RPMI7951 (cell line): Measurements from ENCODE around the gene SMG6. TPM values are rescaled to one million over a fixed set of nuclear protein-coding genes. Genes with fewer than 3 reads are reported as not detected.
A peak's percentile ranks its signal among the peaks of the same experiment; 100 is the strongest.

Experiments
- DNase-seq: peaks from one replicate; pipeline ENCODE4 v3.0.0-alpha.2; 2012; ENCODE audit warnings: low read depth
- total RNA-seq: library from RNA; depleted of rRNA; stranded (reverse); fragments of >200 nt; shearing (Covaris generic); gene quantifications from 2 replicates; pipeline ENCODE4 v1.2.3, GENCODE V29; 2014

The SMG6 gene
- total RNA-seq, 1 experiment from 2014 or later: 26.1 TPM

DNA sequence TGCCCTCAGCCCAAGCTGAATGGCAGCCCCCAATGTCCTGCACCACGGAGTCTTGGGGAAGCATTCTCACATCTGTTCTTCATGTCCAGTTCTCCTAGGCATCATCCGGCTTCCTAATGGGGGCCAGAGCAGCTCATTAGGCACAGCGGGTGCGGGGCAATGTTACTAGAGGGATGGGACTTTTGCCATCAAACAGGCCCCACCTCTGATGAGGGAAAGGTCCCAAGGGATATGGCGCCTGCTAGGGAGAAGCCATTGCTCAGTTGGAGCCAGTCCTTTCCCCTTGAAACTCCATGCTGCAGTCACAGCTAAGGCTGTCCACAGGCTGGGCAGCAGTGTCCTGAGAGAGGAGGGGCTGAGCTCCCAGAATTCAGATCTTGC, 275.4 kb downstream of the SMG6 start:
- no peak for DNase-seq

DNA sequence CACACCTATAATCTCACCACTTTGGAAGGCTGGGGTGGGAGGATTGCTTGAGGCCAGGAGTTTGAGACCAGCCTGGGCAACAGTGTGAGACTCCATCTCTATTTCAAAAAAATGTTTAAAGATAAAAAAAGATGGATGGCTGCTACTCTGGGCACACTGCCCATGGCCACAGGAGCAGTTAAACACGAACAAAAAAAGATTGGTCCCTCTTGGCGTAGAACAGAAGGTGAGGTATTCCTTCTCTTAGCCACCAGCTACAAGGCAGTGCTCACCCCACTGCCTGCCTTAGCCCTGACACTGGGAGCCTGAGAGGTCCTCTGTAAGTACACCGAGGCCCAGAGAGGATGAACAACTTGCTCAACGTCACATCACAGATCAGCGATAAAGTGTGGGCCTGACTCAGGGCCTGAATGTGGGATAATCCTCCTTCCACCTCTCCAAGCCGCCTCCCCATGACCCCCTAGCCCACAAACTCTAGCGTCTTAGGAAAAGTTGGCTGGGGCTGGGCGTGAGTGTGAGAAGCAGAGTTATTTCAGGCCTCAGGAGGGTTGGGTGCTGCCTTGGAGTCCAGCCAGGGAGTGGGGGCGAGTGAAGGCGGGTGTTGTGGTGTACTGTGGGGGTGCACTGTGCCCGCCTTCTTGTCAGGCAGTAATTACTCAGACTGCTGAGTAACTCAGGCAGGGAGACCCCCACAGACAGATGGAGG, 275.9 kb downstream of the SMG6 start:
- DNase-seq: no peak

DNA sequence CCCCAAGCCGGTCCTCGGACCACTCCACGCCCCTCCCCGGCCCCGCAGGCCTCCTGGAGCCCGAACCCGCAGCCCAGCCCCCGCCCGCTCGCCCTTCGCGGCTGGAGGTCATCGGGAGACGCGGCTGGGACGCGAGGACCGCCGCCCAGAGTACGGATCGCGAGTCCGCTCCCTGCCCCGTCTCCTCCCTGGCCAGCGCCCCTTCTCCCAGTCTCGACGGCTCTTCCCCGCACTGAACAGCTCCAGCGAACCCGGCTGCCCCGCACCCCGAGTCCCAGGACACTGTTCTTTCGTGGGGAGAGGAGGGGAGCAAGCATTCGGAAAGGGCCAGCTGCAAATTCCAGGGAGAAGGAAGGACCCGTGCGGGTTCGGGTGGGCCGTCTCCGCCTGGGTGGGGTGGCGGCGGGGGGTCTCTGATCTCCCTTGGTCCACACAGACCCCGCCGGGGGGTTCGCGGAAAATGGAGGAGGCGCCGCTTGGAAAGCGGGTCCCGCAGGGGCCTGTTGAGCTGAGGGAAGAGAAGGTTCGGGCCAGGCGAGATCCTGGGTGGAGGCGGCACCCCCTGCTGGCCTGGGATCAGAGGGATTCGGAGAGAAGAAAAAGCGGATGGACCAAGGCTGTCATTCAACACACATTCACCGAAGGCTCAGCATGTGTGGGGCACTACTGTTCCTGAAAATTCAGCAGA, 277.8 kb downstream of the SMG6 start:
- DNase-seq: peak; percentile 73

DNA sequence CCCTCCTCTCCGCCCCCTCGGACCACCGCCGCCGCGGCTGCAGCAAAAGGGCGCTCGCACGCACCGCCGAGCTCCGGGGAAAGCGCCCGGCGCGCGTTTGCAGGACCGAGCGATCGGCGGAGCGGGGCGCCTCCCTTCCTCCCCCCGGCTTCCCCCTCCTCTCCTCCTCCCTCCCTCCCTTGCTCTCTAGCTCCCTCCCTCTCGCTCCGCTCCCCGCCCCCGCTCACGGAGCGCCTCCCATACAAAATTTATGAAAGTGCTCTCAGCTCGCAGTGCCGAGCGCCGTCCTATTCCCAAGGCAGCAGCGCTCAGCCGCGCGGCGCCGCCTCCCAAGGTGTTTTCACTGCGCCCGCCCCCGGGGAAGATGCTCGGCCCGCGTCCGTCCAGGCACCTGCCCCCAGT, 278.4 kb downstream of the SMG6 start, which contains the start of gene RTN4RL1:
Gene RTN4RL1 (minus strand): TSS at position 115 of the 402 bp plus-strand sequence. CDS start 469 bp downstream, outside the sequence.
- DNase-seq: peak; percentile 84

DNA sequence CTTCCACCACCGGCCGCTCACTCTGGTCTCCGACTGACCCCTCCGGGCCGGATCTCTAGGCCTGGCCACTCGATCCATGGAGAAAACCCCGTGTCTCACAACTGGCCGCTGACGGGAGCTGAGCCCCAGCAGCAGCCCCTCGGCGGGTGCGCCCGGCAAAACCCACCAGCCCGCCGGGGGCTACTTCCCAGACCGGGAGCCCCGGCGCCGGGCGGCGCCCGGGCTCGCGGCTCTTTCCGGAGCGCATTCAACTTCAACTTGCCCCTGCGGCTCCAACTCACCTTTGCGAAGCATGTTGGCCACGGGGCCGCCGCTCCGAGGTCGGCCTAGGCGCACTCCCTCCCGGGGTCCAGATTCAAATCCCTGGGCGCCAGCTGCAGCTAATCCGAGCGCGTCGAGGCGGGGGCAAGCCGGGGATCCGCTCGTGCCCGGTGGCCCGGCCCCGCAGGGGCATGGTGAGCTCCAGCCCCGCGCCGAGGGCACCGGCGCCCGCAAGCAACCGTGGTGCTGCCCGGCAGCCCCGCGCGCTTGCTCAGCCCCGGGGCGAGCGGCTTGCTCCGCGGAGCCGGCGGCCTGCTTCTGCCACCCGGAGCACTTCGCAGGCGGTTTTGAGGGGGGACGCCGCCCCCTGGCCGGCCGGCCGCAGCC, 278.9 kb downstream of the SMG6 start:
- no peak for DNase-seq

DNA sequence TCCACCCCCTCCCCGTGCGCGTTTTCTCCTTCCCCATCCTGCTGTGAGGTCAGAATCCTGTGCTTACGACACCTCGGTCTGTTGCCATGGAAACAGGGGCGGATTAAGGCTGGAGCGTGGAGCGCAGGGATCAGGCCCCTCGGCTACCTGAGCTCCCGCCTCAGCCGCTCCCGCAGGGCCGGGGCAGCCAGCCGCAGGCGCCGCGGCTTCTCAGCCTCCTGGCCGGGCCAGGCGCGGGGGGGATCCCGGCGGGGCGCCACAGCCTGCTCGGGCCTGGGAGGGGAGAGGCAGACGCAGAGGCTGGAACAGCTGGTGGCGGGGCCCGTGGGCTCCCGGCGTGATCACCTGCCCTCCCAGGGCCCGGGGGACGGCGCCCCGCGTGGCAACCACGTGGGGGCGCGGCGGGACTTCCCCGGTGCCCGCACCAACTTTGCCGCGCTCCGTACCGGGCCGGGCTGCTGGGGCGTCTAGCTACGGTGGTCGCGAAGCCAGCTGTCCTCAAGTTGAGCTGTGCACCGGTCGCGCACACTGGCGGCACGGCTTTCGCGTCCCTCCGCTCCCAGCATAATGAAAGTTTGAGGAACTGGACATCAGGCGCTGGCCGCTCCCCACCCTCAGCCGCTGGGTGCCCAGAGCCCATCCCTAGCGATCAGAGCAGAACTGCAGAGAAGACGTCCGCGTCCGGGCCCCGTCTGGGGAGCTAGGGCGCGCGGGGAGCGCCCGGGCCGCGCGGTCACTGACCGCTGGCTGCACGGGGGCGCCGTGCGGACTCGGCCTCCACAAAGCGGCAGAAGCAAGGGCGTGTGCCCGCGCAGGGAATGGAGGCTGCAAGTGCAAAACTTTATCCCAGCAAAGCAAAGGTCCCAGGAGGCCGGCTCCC, 279.7 kb downstream of the SMG6 start:
- DNase-seq: peak; percentile 61

DNA sequence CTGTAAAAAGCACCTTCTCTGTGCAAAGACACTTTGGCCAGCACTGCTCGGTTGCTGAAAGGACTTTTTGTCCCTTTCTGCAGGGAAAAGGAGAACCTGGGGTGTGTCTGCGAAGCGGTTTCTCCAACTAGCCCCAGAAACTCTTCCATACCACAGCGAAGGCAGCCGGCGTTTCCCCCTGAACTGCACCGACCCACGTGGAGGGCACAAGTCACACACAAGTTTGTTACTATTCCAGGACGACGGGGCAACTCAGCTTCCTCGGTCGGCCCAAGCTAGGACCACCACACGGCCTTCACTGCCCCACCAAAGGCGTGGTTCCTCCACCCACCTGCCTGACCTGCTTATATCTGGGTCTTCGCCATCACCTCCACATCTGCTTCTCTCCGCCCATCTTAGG, 280.3 kb downstream of the SMG6 start:
- DNase-seq: no peak

DNA sequence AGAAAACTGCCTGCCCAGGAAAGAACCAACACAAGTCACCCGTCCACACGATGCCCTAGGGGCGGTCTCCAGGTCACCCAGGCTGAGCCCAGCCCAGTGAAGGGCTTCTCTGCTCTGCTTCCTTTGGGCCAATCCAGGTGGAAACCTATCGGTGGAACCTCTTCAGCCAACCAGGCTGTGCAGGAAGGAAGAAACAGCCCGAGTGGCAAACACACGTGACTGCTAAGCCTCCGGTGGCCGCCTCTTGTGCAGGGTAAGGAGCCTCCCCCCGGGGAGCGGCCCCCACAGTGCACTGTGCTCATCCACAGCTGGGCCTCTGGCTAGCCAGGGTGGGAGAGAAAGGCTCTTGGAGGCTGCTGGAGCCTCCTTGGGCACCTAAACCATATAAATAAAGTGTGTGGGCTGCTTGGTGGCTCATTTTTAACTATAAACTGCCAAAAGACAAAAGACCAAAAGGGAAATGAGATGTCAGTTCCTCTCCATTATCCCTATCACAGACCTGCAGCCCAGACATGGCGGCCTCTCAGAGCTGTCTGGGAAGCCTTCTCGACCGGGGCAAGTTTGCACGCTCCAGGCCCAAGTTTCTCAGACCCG, 280.8 kb downstream of the SMG6 start:
- DNase-seq: no peak

DNA sequence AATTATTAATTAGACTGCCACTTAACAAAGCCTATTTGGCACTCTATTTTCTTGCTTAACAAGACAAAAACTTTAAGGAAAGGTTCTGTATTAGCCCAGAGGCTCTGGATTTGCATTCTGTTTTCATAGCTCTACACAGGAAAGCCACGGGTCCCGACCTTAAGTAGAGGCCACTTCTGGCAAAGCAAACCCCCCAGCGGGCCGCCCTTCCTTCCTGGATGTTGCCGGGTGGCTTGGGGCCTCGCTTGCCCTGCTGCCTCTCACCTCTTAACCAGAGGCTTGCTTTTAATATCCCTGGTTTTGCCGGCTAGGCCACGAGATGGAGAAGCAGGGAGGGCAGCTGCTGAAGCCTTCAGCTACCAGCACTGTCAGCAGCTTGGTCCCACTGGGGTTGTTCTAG, 282.9 kb downstream of the SMG6 start:
- DNase-seq: no peak

DNA sequence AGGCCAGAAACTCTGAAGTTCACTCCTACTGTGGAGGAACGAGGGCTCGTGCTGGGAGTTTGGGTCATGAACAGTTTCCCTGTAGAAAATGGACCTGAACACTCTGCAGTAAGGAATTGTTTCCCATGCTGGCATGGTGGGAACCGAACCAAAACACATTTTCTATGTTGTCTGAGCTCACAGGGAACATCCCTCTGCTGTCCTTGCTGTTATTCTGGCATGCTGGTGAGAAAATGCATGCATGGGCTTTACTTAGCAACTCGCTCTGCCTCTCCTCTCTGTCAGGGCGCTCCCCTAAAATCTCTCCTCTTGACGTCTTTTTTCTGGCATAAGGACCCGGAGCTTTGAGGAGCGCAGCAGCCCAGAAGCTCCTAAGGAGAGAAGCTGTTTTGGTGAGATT, 283.9 kb downstream of the SMG6 start:
- no peak for DNase-seq

DNA sequence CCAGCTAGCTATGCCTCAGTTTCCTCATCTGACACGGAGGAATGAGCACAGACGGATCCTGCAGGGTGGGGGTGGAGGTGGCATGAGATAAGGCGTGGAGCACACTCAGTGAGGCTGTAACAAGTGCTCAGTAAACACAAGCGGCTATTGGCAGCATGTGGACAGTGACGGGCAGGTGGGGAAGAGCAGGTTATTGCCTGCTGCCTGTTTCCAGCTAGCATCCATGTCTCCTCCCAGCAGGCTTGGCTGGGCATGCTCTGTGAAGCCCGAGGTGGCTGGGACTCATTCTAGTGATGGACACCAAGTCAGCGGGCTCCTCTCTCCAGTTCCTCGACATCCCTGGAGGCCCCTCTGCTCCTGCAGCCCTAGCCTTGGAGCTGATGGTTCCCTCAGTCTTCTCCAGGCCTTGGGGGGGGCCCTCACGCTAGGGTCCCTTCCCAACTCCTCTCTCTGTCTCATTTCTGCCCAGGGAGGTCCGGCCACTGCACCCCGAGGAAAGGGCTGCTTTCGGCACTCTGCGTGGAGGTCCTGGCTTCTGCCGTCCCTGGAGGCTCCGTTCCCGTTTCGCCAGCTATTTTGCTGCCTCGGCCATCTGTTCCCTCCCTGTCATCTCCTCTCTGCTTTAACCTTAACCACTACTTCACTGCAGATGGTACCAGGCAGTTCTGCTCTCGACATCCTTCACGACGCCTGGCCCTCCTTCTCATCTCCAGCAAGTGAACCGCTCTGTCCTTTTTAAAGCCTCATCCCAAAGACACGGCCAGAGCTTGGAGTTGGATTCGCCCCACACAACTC, 284.7 kb downstream of the SMG6 start:
- no peak for DNase-seq

DNA sequence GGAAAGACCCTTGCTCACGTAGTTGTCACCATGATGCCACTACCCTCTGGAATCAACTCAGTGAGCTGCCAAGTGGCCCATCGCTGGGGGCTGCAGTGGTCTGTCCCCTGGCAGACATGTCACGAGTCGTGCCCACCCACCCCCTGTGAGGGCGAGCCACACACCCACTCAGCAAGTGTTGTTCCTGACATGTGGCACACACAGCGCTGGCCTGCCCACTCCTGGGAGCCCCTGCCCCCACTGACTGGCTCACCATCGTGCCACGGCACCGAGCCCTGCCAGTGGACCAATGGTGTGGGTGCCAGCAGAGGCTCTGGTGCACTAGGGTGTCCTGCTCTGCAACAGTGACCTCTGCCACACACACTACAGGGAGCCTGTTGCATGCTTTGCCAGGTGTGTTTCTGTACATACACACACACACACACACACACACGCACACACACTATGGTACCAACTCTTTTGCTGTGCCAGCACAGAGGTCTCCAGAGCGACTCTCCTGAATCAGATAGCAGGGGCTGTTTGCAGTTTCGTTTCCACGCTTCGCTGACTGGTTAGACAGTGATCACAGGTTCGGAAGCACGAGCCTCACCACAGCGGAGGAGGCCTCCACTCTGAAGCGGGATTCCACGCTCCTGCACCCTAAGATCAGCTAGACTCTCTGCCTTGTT, 286.2 kb downstream of the SMG6 start:
- no peak for DNase-seq

DNA sequence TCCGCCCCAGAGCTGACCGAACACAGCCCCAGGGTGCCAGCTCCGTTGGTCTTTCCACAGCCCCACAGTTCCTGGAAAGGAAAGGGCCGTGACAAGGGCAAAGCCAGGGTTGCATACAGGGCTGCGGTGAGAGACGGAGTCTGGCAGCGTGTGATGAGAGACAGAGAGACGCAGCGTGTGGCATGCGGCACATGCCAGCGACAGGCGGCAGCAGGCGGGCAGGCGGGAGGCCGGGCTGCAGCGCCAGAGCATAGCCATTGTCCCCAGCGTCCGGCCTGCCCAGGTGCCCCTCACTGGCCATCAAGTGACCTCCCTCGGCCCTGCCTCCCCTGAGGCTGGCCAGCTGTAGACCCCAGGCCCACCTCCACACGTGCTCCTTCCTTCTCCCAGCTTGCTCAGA, 287.1 kb downstream of the SMG6 start:
- DNase-seq: no peak

DNA sequence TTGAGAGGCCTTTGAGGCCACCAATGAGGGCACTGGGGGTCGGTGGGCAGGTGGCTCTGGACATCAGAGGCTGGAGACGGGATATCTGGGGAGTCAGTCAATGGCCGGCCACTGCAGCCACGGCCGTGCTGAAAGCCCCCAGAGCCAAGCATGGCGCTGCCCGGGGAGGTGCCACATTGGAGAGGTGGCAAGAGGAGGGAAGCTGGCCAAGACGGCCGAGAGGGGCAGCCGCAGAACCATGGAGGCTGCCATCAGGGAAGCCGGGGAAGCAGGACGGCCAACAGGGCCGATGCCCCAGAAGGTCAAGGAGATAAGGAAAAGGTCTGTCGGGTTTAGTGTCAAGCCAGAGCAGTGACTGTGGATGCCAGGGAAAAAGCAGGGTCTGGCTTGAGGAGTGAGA, 288.3 kb downstream of the SMG6 start:
- no peak for DNase-seq

DNA sequence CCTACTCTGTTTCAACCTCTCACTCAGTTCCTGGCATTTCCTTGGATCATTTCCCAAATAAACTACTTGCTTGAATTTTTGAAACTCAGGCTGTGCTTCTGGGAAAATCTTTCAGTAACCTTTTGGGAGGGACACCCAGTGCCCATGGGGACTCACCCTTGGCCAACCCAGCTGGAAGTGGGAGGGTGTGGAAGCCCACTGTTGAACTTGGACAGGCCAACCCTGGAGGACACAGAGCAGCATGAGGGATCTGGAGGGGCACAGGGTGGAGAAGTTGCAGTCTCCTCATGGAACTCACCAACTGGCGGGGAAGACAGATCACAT, 289.6 kb downstream of the SMG6 start:
- no peak for DNase-seq

DNA sequence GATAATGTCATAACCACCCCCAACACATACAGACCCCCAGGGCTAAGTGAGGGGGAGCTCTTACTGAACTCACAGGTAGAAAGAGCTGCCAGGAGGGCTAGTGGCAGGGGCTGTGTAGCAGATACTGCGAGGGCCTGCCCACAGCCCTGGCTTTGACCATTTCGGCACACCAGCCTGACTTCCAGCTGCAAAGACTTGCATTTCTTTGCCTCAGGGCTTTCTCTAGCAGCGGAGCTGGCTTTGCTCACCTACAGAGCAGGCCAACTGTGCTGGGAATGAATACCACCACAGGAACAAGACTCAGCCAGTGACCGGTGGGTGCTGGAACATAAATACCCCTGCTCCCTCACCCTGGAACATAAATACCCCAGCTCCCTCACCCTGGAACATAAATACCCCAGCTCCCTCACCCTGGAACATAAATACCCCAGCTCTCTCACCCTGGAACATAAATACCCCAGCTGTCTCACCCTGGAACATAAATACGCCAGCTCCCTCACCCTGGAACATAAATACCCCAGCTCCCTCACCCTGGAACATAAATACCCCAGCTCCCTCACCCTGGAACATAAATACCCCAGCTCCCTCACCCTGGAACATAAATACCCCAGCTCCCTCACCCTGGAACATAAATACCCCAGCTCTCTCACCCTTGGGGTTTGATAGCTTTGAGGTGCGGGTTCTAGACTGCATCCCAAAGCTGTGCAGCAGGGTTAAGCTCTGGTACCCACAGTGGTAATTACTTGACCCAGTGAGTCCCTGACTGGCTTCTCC, 290.2 kb downstream of the SMG6 start:
- DNase-seq: peak; percentile 76

DNA sequence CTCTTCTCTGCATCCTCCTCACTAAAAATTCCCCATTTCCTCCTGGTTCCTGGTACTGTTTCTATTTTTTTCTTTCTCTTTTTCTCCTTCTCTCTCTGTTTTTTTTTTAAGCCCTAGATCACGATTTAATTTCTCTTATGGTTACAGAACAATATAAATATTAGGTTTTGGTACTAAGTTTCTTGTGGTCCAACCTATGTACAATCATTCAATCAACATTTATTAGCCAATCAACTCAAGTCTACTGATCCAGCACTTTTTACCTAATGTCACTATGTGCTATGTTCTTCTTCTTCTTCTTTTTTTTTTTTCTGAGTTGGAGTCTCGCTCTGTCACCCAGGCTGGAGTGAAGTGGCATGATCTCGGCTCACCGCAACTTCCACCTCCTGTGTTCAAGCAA, 291.1 kb downstream of the SMG6 start:
- DNase-seq: no peak

DNA sequence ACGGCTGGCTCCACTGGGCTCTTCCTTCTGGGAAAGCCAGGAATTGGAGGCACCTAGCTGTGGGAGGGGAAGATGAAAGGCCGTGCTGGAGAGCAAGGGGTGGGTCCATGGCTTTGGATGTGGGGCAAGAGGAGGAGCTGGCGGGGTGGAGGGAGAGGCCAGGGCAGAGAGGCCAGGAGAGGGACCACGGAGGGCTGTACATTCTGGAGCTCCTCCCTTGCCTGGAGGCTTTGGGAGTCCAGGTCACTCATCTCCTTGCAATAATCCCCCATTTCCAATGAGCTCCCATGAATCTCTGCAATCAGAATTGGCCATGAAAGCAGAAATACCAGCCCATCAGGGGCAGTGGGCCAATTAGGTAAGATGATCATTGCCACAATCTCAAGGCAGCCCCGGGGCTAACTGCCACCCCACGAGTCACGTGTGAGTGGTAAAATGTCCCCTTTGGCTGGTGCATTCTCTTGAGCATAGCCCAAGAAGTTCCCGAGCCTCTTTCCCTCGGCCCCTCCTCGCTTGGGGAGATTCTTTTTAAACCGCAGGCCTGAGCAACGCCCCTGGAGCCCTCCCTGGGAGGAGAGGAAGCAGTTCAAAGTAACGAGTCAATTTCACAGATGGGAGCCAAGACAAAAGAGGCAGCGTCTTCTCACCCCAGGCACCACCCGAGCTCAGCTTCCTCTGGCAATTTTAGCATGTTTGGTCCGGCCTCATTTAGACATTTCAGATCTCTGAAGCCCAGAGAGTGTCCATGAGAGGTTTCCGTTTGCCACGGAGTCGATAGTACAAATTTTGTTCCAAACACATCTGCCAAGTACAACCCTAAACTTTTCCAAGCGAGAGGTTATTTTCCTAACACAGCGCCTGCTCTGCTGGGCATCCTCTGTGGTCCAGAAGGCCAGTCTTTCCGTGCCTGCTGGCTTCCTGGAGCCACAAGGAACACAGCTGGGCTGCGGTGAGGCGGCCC, 291.9 kb downstream of the SMG6 start:
- DNase-seq: peak; percentile 97
